Mesendoderm (in vitro differentiated cells): ENCODE data around the gene PARP6.

Experiments
- DNase-seq: peaks from one replicate; pipeline ENCODE4 v3.0.0; 2013
- H2AK5ac ChIP-seq: 2 replicates; pipeline ENCODE4 v1.6.1; 2013; ENCODE audit warnings: low read length, inconsistent platforms
- H2BK120ac ChIP-seq: 2 replicates; pipeline ENCODE4 v1.6.1; 2013; ENCODE audit warnings: low read depth, mild to moderate bottlenecking, low read length, moderate library complexity, mixed read lengths
- H2BK15ac ChIP-seq: replicated peaks from 2 replicates; pipeline ENCODE4 v1.6.1; 2013; ENCODE audit warnings: low read depth, mild to moderate bottlenecking, moderate library complexity
- H2BK5ac ChIP-seq: 2 replicates; pipeline ENCODE4 v1.6.1; 2013; ENCODE audit warnings: low read length, inconsistent platforms
- H3K18ac ChIP-seq: 2 replicates; pipeline ENCODE4 v1.6.1; 2013; ENCODE audit warnings: mild to moderate bottlenecking, low read length, mixed read lengths
- H3K23ac ChIP-seq: one replicate; pipeline ENCODE4 v1.6.1; 2013; ENCODE audit warnings: low read length
- H3K27ac ChIP-seq: 2 replicates; pipeline ENCODE4 v1.5.1; 2013; ENCODE audit warnings: low read depth, mild to moderate bottlenecking, inconsistent platforms, low read length, moderate library complexity
- H3K27me3 ChIP-seq: 2 replicates; pipeline ENCODE4 v1.6.1; 2013; ENCODE audit warnings: low read length, control low read depth, mild to moderate bottlenecking, inconsistent platforms; ENCODE audit not compliant: insufficient read depth, poor library complexity
- H3K36me3 ChIP-seq: 2 replicates; pipeline ENCODE4 v1.6.1; 2013; ENCODE audit warnings: low read length, inconsistent platforms; ENCODE audit not compliant: control insufficient read depth, insufficient read depth
- H3K4ac ChIP-seq: one replicate; pipeline ENCODE4 v1.6.1; 2013; ENCODE audit warnings: low read depth, mild to moderate bottlenecking, low read length, moderate library complexity
- H3K4me1 ChIP-seq: 2 replicates; pipeline ENCODE4 v1.6.1; 2013; ENCODE audit warnings: low read depth, low read length, inconsistent platforms; ENCODE audit not compliant: control insufficient read depth
- H3K4me2 ChIP-seq: 2 replicates; pipeline ENCODE4 v1.6.1; 2013; ENCODE audit warnings: low read length
- H3K4me3 ChIP-seq: 2 replicates; pipeline ENCODE4 v1.5.1; 2013; ENCODE audit warnings: mild to moderate bottlenecking, low read length
- H3K56ac ChIP-seq: one replicate; pipeline ENCODE4 v1.6.1; 2013; ENCODE audit warnings: low read length
- H3K79me1 ChIP-seq: 2 replicates; pipeline ENCODE4 v1.6.1; 2013; ENCODE audit warnings: low read length, inconsistent platforms
- H3K79me2 ChIP-seq: 2 replicates; pipeline ENCODE4 v1.6.1; 2013; ENCODE audit warnings: mild to moderate bottlenecking, low read length; ENCODE audit not compliant: control insufficient read depth, insufficient read depth
- H3K9ac ChIP-seq: 2 replicates; pipeline ENCODE4 v1.6.1; 2013; ENCODE audit warnings: low read length, inconsistent platforms
- H4K5ac ChIP-seq: one replicate; pipeline ENCODE4 v1.6.1; 2013; ENCODE audit warnings: low read length
- H4K8ac ChIP-seq: one replicate; pipeline ENCODE4 v1.6.1; 2013; ENCODE audit warnings: low read depth, mild to moderate bottlenecking, control low read depth, low read length, moderate library complexity
- WGBS: extraction: QIAGEN DNeasy Blood & Tissue Kit; methylation state at CpG from one replicate; pipeline ENCODE4 v1.1.7; 2013; ENCODE audit warnings: low lambda C conversion rate, missing lambda C conversion rate; ENCODE audit not compliant: insufficient coverage; ENCODE audit errors: extremely low coverage; 5-methylcytosine and 5-hydroxymethylcytosine counted together

The PARP6 gene

DNA sequence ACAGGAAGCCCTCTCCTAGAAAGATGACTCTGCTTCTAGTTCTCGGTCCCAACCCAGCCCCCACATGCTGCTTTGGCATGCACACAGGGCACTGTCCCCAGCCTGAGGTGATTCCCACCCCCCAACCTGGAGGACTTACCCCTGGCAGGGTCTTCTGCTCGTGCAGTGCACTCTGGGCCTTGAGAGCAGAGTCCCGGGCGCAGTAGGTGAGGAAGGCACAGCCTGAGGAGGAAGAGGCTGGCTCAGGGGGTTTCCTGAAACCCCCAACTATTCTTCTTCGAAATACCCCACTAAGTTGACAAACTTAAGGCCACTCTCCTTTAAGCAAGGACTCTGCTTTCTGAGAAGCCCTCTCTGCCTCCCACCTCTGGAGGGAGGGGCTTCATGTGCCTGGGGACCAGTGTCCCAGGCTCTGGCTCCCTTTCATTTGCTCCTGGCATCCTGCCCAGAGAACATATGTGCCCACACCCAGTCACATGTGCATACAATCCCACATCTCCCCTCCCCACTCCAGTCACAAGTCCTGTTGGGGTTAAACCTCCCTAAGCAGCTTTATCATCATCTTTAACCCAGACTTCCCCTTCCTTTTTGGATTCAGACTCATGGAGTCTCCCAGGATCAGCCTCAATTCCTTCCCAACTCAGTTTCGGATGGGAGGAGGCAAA lies 43.5 kb upstream of the PARP6 start:
- H3K27ac ChIP-seq: no peak overlapping the region
- H3K23ac ChIP-seq: no peak overlapping the region
- H3K4me1 ChIP-seq: peaks cover 2% of the 10 kb centered on the region
- no peak overlapping the region for H3K4ac ChIP-seq
- DNase-seq: no peak
- no peaks in the 10 kb centered on the region for H3K79me1 ChIP-seq
- no peak overlapping the region for H2BK15ac ChIP-seq
- no peak overlapping the region for H3K9ac ChIP-seq
- H2BK120ac ChIP-seq: no peak overlapping the region
- no peak overlapping the region for H3K4me2 ChIP-seq
- H3K79me2 ChIP-seq: no peaks in the 10 kb centered on the region
- WGBS: no CpG with 5 or more reads among the region's 6 CpGs
- no peak overlapping the region for H4K5ac ChIP-seq
- no peaks in the 10 kb centered on the region for H3K36me3 ChIP-seq
- H3K56ac ChIP-seq: no peak overlapping the region
- H4K8ac ChIP-seq: no peak overlapping the region
- no peak overlapping the region for H2AK5ac ChIP-seq
- H3K27me3 ChIP-seq: peaks cover 4% of the 10 kb centered on the region
- H3K4me3 ChIP-seq: no peak overlapping the region
- H2BK5ac ChIP-seq: no peak overlapping the region
- H3K18ac ChIP-seq: no peak overlapping the region

DNA sequence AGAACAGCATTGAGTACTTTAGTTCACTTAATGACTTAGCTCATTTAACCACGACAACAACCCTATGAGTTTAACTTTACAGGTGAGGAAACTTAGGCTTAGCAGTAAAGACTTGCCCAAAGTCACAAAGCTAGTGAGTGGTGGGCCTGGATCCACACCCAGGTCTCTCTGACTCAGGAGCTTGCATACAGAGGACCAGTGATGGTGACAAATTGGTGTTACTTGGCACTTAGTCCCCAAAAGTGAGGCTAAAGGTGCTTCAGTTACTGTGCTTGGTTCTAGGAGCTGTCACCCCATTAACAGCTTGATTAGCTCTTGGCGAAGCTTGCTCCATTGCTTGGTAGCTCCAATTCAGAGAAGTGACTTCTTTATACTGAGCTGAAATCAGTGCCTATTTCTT lies 41.5 kb upstream of the PARP6 start:
- Histone ChIP-seq H3K4me1 (no peaks in the 10 kb centered on the region), H3K9ac (no peak overlapping the region), H3K4ac (no peak overlapping the region), H3K4me2 (no peak overlapping the region), H3K18ac (no peak overlapping the region), H2BK15ac (no peak overlapping the region), H2BK5ac (no peak overlapping the region), H3K27ac (no peak overlapping the region), H3K79me2 (no peaks in the 10 kb centered on the region), H4K5ac (no peak overlapping the region), H3K4me3 (no peak overlapping the region), H3K79me1 (no peaks in the 10 kb centered on the region), H3K56ac (no peak overlapping the region), H3K36me3 (no peaks in the 10 kb centered on the region), H3K27me3 (peaks cover 2% of the 10 kb centered on the region), H3K23ac (no peak overlapping the region), H2BK120ac (no peak overlapping the region), H4K8ac (no peak overlapping the region), H2AK5ac (no peak overlapping the region)
- WGBS: no CpG with 5 or more reads among the region's 2 CpGs
- no peak for DNase-seq

DNA sequence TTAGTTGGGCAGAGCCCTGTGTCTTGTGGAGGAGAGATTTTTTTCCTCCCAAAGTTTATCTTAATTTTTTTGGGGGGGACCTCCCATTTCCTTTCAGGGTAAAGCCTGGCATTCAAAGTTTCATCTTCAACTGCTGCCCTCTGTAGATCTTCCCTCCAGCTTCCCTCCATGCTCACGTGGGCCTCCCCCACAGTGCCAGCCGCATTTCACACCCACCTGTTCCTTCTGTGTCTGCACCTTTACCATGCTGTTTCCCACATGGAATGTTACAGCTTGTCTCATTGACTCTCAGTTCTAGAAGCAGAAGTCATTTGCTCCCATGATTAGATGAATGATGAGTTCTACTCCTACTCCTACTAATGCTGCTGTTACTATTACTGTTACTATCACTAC lies 41.1 kb upstream of the PARP6 start:
- Histone ChIP-seq H2BK120ac (no peak overlapping the region), H3K79me1 (no peaks in the 10 kb centered on the region), H3K56ac (no peak overlapping the region), H3K4me1 (no peaks in the 10 kb centered on the region), H3K4me3 (no peak overlapping the region), H2BK5ac (no peak overlapping the region), H3K27ac (no peak overlapping the region), H3K79me2 (no peaks in the 10 kb centered on the region), H2BK15ac (no peak overlapping the region), H3K9ac (no peak overlapping the region), H2AK5ac (no peak overlapping the region), H3K36me3 (no peaks in the 10 kb centered on the region), H4K5ac (no peak overlapping the region), H3K18ac (no peak overlapping the region), H3K23ac (no peak overlapping the region), H4K8ac (no peak overlapping the region), H3K27me3 (no peaks in the 10 kb centered on the region), H3K4ac (no peak overlapping the region), H3K4me2 (no peak overlapping the region)
- WGBS: no CpG with 5 or more reads among the region's 2 CpGs
- no peak for DNase-seq

DNA sequence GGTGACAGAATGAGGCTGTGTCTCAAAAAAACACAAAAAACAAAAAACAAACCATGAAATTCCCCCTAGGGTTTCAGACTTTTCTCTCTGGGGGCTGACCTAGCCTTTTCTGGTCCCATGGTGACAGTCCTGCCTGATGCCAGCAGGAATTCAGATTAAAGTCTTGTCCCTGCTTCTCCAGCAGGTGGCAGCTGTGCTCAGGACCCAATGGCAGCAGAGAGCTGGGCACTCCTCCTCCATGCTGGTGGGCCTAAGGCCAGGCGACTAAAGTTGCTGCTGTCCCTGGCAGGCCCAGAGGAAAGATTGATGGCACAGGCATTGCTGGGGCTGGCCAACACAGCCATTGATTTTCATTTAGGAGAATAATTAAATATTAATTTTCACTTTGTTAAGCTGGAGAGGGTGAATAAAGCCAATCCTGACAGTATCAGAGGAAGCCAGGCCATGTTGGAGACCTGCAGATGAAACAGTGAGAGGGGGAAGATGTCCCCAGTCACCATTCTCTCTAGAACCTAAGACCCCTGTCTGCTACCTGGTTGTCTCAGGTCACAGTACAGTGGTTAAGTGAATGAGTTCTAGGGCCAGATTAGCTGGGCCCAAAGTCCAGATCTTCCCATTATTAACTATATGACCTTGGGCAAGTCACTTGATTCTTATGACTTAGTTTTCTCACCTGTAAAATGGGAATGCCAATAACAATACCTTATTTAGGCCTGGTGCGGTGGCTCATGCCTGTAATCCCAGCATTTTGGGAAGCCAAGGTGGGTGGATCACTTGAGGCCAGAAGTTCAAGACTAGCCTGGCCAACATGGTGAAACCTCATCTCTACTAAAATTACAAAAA lies 40.5 kb upstream of the PARP6 start:
- Histone ChIP-seq H3K23ac (no peak overlapping the region), H4K5ac (no peak overlapping the region), H4K8ac (no peak overlapping the region), H3K79me2 (no peaks in the 10 kb centered on the region), H3K56ac (no peak overlapping the region), H3K9ac (no peak overlapping the region), H3K36me3 (no peaks in the 10 kb centered on the region), H2AK5ac (no peak overlapping the region), H2BK120ac (no peak overlapping the region), H3K4ac (no peak overlapping the region), H3K4me2 (no peak overlapping the region), H3K18ac (no peak overlapping the region), H3K79me1 (no peaks in the 10 kb centered on the region), H3K4me3 (no peak overlapping the region), H3K27me3 (no peaks in the 10 kb centered on the region), H3K27ac (no peak overlapping the region), H2BK15ac (no peak overlapping the region), H2BK5ac (no peak overlapping the region), H3K4me1 (no peaks in the 10 kb centered on the region)
- WGBS: no CpG with 5 or more reads among the region's 2 CpGs
- DNase-seq: peak; percentile 86

DNA sequence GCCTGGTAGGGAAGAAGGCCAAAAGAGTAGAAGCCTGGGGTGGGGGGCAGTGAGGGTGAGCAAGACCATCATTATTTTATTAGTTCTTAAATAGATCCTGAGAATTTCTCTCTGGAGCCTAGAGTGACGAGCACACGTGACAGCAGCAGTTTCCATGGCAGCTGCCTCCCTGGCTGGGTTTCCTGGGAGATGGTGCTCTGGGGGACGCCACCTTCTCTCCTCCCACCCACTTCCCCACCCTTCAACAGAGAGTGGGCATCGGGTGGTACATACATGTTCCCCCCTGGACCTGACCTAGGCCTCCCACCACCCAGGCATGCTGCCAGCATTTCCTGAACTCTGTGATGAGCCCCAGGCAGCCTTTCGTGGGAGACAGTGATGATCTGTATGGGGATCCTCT lies 34.7 kb upstream of the PARP6 start:
- WGBS: no CpG with 5 or more reads among the region's 5 CpGs
- no peaks in the 10 kb centered on the region for H3K4me1 ChIP-seq

More for the DNA sequence above, 34.7 kb upstream of the PARP6 start:
- no peak overlapping the region for H2BK5ac ChIP-seq
- no peaks in the 10 kb centered on the region for H3K79me1 ChIP-seq
- no peak overlapping the region for H3K23ac ChIP-seq
- no peak overlapping the region for H3K56ac ChIP-seq
- no peak overlapping the region for H3K4ac ChIP-seq
- H2AK5ac ChIP-seq: no peak overlapping the region
- no peak overlapping the region for H3K9ac ChIP-seq
- H2BK120ac ChIP-seq: no peak overlapping the region
- H4K5ac ChIP-seq: no peak overlapping the region
- H3K27me3 ChIP-seq: no peaks in the 10 kb centered on the region
- H3K18ac ChIP-seq: no peak overlapping the region
- no peak overlapping the region for H4K8ac ChIP-seq
- DNase-seq: no peak
- no peak overlapping the region for H2BK15ac ChIP-seq
- H3K4me2 ChIP-seq: no peak overlapping the region
- no peaks in the 10 kb centered on the region for H3K36me3 ChIP-seq
- no peak overlapping the region for H3K27ac ChIP-seq
- H3K79me2 ChIP-seq: no peaks in the 10 kb centered on the region
- no peak overlapping the region for H3K4me3 ChIP-seq
